Type B pancreatic cell (in vitro differentiated cells): ENCODE results near the gene LNX1. TPM values are rescaled to one million over a fixed set of nuclear protein-coding genes. Genes with fewer than 3 reads are reported as not detected.

Experiments used
- DNase-seq: peaks from one replicate; pipeline ENCODE4 v3.0.0; 2021; ENCODE audit warnings: mixed read lengths; ENCODE audit not compliant: unreplicated experiment; ENCODE audit errors: extremely low spot score
- H3K27ac Mint-ChIP-seq: 2 replicates; pipeline ENCODE4 v1.8.0; 2021; ENCODE audit warnings: mild to moderate bottlenecking, mixed read lengths
- H3K27me3 Mint-ChIP-seq: 2 replicates; pipeline ENCODE4 v1.8.0; 2021; ENCODE audit warnings: mixed read lengths
- H3K36me3 Mint-ChIP-seq: 2 replicates; pipeline ENCODE4 v1.8.0; 2021; ENCODE audit warnings: mixed read lengths
- H3K4me1 Mint-ChIP-seq: one replicate; pipeline ENCODE4 v1.8.0; 2021; ENCODE audit warnings: mixed read lengths; ENCODE audit not compliant: unreplicated experiment
- H3K4me3 Mint-ChIP-seq: 2 replicates; pipeline ENCODE4 v1.8.0; 2021; ENCODE audit warnings: mild to moderate bottlenecking, mixed read lengths
- H3K9me3 Mint-ChIP-seq: 2 replicates; pipeline ENCODE4 v1.8.0; 2021; ENCODE audit warnings: mixed read lengths
- CTCF ChIP-seq: fragments of 200-600 bp; sonication (generic); conservative IDR thresholded peaks from 2 replicates; pipeline ENCODE4 v1.5.0; 2021; ENCODE audit warnings: antibody characterized with exemption, mild to moderate bottlenecking
- total RNA-seq: library from RNA; stranded (reverse); gene quantifications from 2 replicates; pipeline ENCODE4 v1.2.1, GENCODE V29; 2021; ENCODE audit warnings: low replicate concordance

LNX1 gene
- total RNA-seq, 1 donor from 2014 or later = 5.3 TPM

GRCh38 chr4:53592686-53593501 lies 1.6 kb upstream of the LNX1 start:
- no peaks in the 10 kb centered on the region for H3K27me3 Mint-ChIP-seq
- H3K36me3 Mint-ChIP-seq = no peaks in the 10 kb centered on the region
- no peak for TF ChIP-seq CTCF
- H3K4me1 Mint-ChIP-seq = peaks cover 44% of the 10 kb centered on the region
- peak overlapping the region; percentile 93 for H3K27ac Mint-ChIP-seq
- H3K9me3 Mint-ChIP-seq = no peaks in the 10 kb centered on the region
- no peak for DNase-seq
- peak overlapping the region; percentile 85 for H3K4me3 Mint-ChIP-seq

- H3K4me1 Mint-ChIP-seq = peaks cover 49% of the 10 kb centered on the region
- no peak for DNase-seq
- H3K9me3 Mint-ChIP-seq = no peaks in the 10 kb centered on the region
- TF ChIP-seq CTCF = no peak
- H3K4me3 Mint-ChIP-seq = peak overlapping the region; percentile 85
- no peaks in the 10 kb centered on the region for H3K36me3 Mint-ChIP-seq
- H3K27me3 Mint-ChIP-seq = no peaks in the 10 kb centered on the region
- H3K27ac Mint-ChIP-seq = peak overlapping the region; percentile 93
Observed at GRCh38 chr4:53592122-53592521, 836 bp upstream of the LNX1 start.

- peaks cover 51% of the 10 kb centered on the region for H3K4me1 Mint-ChIP-seq
- H3K36me3 Mint-ChIP-seq = peaks cover 3% of the 10 kb centered on the region
- TF ChIP-seq CTCF = no peak
- peaks cover 3% of the 10 kb centered on the region for H3K27me3 Mint-ChIP-seq
- peaks cover 2% of the 10 kb centered on the region for H3K9me3 Mint-ChIP-seq
- H3K4me3 Mint-ChIP-seq = peak overlapping the region; percentile 85
- H3K27ac Mint-ChIP-seq = peak overlapping the region; percentile 93
- DNase-seq = no peak
Observed at GRCh38 chr4:53590187-53590586, 1.1 kb downstream of the LNX1 start.

- Mint-ChIP-seq H3K4me1 (peaks cover 51% of the 10 kb centered on the region), H3K4me3 (peak overlapping the region; percentile 52), H3K27ac (peak overlapping the region; percentile 93), H3K9me3 (peaks cover 5% of the 10 kb centered on the region), H3K27me3 (peaks cover 7% of the 10 kb centered on the region), H3K36me3 (peaks cover 5% of the 10 kb centered on the region)
- no peak for DNase-seq
- no peak for TF ChIP-seq CTCF
Observed at GRCh38 chr4:53589511-53589910, 1.8 kb downstream of the LNX1 start.

- Mint-ChIP-seq H3K4me1 (peaks cover 52% of the 10 kb centered on the region), H3K9me3 (peaks cover 5% of the 10 kb centered on the region), H3K4me3 (peak overlapping the region; percentile 19), H3K36me3 (peaks cover 5% of the 10 kb centered on the region), H3K27me3 (peaks cover 9% of the 10 kb centered on the region), H3K27ac (no peak overlapping the region)
- TF ChIP-seq CTCF = no peak
- no peak for DNase-seq
Observed at GRCh38 chr4:53587135-53587534, 4.2 kb downstream of the LNX1 start.
